GM19452 (cell line): ENCODE data around the gene GARNL3.

Source experiments
- ATAC-seq: cut with Tn5 transposase; IDR thresholded peaks from one replicate; pipeline ENCODE4 v1.9.1; 2021; ENCODE audit not compliant: unreplicated experiment

Gene GARNL3

DNA sequence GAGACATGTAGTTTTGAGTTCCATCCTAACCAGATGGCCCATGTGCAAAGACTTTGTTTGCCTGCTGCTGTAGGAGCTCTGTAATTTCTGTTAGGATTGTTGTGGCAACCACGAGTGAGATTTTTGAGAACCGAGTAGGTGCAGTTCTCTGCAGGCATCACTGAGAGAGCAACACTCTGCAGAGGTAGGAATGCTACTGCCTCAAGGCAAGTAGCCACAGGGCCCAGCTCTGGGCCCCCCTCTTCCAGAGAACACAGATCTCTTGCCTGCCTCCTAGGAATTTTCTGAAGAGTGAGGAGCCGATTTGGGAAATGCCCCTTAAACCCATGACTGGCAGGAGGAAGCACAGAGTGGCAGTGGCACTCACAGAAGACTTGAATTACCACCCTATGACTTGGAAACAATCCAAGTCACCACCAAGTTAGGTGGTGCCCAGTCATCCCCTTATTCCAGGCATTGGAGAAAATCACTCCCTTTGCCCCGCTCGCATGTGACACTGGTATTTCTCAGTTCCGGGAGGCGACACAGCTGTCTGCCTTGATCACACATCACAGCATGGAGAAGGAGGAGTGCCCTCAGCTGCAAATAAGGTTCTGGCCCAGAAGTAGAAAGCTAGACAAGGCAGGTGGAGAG lies 79.9 kb downstream of the GARNL3 start:
- ATAC-seq = no peak

DNA sequence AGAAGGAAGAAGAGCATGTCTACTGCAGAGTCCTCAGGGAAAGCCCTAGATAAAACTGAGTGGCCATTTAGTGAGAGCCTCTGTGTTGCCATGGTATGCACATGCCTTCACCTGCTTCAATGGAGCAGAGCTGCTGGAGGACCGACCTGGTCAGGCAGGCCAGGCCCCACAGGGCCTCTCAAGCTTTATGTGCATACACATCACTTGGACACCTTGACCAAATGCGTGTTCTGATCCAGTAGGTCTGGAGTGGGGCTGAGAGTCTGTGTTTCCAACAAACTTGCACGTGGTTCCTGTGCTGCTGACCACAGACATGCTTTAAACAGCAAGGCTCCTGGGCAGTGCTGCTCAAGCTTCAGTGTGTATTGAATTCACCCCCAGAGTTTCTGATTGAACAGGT lies 81.0 kb downstream of the GARNL3 start:
- no peak for ATAC-seq

DNA sequence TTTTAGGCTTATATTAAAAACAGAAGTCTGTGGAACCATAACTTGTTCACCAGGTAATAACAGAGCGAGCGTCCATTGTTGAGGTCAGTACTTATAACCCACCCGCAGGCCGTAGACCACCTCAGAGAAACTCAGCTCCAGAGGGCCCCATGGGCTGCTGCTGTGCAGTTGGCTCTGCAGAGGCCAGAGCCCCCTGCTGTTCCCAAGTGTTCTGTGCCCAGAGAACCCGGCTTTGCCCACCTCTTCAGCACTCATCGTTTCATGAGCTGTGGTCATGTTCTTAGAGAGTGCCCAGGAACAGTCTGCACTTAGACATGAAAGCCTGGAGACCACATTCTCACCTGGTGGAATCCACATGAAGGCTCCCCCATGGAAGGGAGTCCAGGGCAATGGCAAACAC lies 82.0 kb downstream of the GARNL3 start:
- ATAC-seq = no peak

DNA sequence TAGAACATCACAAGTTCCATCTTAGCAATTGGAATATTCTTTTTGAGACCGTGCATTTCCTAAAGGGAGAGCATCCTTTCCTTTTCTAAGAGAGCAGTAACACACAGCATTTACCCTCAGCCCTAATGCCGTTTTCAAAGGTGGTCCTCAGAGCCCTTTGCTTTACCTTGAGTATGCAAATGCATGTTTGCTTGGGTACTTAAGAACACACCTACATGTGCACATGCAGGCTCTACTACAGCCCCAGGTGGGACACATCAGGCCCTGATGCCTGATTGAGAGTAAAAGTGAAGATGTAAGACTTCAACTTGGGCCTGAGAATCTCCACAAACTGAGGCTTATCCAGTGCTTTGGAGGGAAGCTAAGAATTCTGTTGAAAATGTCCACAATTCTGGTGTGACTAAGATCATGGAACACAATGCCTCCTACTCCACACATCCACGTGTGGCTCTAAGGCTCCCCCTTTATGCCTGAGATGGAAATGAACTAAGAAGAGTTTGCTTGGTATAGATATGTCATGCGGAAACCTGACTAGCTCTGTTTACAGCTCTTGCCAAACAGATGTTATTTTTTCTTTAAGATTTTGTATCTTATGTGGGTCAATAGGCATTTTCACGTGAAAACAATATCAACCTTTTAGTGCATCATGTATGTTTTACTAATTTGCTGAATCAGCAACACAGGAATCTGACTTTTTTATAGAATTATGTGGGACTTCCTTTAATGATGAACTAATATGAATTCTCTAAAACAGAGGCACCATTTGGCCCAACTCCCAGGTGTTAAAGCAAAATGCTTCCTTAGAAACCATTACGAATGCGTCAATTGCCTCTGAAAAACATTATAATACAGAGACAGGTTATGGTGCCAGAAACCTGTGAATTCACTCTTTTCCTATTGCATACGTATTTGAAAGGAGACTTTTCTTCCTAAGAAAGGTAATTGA lies 83.5 kb downstream of the GARNL3 start:
- ATAC-seq = no peak

DNA sequence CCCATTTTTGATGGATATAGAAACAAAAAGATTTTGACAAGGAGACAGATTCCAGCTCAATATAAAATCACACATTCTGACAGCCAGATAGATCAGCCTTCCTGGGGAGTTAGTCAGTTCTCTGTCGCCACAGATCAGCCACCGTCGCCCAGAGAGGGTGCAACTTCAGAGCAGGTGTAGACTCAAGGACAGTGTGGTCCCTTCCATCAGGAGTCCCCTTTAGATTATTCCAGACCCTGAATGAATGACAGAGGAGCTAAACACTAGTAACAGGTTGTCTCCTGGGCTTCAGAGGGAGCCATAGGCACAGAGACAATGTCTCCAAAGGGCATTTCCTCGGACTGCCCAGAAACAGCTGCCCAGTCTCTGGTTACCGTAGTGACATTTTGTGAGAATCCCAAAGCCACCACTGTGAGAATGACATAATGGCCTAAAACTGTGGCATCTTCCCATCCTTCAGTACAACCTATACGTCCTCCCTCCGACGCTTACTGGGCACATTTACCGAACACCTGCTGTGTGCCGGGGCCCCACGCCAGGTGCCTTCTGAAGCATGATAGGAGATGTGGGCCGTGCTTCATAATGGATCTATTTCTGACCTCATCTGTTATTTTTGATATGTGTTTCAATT lies 85.0 kb downstream of the GARNL3 start:
- no peak for ATAC-seq

DNA sequence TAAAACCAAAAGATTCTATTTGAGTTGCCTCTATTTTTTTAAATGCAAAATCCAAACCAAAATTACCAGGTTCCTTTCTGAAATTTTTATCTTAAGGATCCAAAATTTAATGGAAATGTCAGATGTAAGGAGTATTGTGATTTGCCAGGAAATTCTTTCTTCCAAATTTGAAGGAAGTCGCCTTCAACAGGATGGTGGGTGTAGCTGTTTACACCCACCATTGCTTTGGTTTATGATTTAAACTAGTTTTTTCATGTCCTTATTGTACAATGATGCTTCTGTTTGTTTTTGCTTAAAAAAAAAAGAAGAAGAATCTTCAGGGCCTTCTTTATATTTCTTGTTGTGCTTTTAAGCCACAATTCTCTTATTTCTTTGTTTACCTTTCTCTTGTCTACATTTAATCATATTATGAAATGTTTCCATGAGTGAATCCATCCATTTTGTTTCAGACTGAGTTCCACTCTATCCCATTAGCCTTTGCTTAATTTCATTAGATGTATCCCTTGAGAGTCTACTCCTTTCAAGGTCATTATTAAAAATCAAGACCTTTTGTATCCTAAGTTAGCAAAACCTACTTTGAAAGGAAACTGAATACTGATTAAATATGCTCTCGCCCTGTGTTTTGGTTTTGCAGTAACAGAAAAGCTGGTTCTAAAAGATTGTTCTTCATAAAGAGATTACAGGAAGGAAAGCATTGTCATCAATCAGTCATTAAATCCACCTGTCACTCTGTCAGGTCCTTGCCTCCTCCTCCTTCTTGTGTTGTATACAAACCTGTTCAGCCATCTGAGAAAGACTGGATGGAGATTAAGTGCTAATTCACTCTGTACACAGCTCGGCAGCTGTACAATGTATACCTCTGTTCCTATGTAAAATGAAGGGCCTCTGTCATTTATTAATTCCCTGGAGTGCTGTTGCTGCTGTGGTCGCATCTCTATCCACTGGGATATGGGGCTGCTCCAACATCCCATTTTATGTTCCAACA lies 86.9 kb downstream of the GARNL3 start:
- no peak for ATAC-seq

DNA sequence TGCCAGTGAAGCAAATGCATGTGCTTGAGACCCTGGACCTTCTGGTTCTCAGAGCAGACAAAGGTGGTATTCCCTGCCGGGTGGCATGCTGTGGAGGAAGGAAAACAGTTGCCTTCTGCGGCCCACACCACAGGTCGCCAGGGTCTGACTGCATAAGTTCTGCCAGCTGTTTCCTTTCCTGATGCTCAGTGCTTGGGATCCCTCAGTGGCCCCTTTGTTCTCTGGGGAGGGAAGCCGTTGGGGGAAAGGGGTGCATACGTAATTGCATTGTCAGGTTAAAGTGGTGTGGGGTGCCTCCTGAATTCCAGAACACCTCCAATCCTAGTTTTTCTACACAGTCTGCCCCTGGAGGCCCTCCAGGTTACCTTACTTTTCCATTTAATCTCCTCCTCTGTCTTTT lies 89.3 kb downstream of the GARNL3 start:
- no peak for ATAC-seq

DNA sequence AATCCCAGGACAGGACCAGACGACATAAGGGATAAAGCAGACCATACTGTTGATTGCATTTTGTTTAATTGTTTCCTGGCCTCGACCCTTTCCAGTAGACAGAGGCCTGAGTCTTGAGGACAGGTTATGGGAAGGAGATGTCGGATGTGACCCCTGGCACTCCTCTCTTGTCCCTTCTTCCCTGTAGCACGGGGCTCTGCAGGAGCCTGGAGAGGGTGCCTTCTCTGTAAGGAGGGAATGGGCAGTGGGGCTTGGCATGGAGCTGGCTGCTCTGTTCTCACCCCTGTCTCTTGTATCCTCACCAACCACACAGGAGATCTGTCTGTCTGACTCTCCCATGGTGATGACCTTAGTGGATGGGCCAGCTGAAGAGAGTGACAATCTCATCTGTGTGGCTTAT lies 92.3 kb downstream of the GARNL3 start:
- no peak for ATAC-seq

DNA sequence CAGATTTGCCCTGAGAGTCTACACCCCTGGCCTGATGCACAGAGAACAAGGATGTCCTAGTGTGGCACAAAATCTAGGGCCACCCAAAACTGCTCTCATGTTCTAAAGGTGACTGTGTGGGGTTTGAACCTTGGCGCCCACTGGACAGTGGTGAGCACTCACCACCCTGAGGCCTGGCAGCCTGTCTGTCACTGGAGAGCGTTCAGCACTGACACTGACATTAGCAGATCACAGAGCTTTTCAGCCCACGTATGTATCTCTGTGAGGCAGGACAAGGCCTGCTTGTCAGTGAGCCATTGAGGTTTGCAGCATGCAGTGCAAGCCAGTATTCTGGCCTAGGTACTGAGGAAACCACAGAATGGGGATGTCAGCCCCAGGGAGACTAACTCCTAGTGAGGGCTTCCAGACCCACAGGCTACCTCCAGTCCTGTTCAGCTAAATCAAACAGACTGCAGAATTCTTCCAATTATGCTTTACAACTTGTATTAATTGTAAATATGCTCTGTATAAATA lies 93.5 kb downstream of the GARNL3 start:
- ATAC-seq = no peak

DNA sequence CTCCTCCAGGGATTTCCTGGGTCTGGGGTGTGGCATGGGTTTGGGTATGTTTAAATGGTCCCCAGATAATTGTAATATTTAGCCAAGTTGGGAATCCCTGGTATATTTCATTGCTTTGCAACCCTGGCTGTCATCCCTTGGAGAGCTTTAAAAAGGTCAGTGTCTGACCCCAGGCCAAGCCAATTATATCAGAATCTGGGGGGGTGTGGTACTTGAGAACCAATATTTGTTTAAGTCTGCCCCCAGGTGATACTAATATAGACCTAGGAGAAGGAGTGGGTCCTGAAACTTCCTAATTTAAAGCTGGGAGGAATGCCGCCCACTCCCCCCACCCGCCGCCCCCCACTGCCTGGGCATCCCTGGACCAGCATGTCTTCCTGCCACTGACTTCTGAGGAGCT lies 94.2 kb downstream of the GARNL3 start:
- ATAC-seq = no peak

DNA sequence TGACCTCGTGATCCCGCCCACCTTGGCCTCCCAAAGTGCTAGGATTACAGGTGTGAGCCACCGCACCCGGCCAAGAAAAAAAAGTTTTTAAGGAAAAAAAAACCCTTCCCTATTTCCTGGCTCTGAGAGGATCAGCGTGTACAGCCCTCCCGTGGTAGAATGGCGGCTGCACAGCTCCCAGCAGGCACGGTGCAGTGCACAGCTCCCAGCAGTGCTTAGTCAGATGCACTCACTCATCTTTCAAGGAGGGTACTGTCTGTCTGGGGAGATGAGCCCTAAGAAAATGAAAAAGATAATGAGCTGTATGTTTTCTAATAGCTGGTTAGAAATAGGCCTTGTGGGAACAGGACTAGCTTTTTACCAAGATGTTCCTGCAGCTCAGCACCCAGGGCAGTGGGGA lies 95.7 kb downstream of the GARNL3 start:
- ATAC-seq = no peak

DNA sequence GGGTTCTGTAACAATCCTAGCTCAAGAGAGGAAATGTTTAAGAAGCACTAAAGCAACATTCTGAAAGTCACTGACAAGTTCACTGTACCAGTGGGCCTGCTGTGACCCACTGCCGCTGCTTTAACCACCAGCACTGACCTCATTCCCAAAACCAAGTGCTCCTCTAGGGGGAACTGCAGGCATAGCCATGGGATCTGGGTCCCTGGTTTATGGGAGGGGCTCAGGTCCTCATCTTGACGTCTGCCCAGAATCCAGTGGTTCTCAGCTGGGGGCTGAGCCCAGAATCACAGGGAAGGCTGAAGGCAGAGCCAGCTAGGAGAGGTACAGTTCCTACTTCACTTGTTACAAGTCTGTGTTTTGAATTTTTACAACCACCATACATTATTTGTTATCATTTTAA lies 96.3 kb downstream of the GARNL3 start:
- no peak for ATAC-seq

DNA sequence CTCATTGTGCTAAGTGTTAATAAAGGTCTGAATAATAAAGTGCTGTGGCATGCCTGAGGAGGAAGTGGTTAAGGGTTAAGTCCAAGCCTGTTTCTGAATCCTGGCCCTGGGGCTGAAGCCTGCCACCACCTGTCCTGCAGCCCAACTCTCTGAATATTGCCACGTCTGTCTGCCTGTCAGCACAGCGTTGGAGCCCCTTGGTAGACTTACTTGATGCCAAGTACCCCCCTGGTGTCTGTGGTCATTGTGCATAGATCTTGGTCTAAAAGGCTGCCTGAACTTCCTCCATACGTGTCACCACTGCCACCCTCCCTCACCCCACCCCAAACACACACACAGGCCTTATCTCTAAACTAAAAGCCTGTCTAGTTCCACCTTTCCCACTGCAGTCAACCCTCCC lies 97.0 kb downstream of the GARNL3 start:
- ATAC-seq = no peak

DNA sequence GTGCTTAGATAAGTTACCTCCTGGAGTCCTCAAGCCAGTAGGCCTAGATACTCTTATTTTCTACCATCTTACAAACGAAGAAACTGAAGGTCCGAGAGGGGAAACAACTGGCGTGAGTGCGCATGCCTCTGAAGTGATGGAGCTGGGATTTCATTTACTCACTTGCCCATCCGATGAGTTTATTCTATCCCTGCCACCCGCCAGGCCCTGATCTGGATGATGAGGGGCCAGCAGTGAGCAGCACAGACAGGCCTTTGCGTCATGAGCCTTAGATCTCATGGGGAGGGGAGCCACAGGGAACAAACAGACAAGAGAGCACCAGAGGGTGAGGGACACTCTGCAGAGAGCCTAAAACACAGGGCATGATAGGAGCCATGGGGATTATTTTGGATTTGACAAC lies 98.3 kb downstream of the GARNL3 start:
- no peak for ATAC-seq

DNA sequence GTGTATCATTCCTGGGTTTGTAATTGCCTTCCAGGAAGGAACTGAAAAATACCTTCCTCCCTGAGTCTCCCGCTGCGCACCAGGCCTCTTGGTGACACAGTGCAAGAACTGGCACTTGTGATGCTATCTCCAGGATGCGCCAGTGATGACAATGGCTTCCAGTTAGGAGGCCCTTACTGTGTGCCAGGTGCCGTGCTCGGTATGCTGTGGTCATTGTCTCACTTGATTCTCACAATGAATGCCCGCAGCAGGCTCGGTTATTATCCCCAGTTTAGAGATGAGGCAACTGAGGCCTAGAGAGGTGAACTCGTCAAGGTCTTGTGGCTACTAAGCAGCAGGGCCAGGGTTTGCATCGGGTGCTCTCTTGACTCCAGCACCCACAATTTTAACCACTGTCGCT lies 100.9 kb downstream of the GARNL3 start:
- ATAC-seq = no peak

DNA sequence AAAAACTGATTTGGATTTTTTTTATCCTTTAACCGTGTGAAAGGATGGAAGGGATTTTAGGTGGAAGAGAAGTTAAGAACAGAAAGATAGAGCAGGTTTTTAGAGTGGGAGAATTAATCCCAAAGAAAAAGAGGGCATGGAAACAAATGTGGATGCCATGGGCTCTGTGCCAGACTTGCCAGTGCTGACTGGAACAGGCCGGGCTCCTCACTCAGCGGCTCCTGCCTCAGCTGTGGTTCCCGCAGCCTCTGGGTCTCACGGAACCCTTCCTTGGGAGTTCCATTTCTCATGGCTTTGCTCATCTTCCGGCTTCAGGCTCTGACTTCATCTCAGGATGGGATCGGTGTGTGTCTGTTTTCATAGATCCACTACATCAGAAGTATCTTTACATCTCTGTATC lies 102.0 kb downstream of the GARNL3 start:
- ATAC-seq = no peak

DNA sequence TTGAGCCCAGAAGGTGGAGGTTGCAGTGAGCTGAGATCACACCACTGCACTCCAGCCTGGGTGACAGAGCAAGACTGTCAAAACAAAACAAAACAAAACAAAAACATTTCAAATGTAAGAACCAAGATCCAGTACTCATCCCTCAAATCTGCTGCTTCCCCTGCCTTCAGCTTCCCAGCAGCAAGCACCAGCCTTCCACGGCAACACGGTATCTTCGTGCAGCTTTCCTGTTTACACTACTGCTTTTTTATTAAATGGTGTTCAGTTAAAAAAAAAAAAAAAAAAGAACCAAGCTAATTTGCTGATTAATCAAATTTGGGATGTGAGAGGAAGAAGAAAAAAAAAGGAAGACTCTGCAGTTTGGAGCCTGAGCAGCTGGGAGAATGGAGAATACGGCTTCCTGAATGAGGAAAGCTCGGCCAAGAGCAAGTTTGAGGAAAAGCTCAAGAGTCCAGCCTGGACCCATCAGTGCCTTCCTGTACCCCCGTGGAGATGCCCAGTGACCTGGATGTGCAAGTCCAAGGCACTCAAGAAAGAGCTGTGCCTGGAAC lies 104.4 kb downstream of the GARNL3 start:
- ATAC-seq = no peak

DNA sequence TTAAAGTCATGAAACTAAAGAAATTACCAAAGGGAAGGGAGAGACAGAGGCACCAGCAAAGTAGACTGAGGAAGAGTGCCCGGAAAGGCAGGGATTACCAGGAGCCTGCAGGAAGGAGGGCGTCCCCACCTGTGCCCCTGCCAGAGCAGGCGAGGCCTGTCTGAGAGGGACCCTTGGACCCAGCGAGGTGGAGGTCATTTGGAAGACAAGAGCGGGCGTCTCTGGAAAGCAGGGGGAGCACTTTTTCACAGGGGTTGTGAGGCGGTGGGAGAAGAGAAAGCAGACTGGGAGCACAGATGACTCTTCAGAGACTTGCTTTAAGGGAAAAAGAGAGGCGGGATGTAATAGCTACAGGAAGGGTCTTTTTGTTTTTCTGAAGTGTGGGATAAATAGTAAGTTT lies 104.9 kb downstream of the GARNL3 start:
- no peak for ATAC-seq

DNA sequence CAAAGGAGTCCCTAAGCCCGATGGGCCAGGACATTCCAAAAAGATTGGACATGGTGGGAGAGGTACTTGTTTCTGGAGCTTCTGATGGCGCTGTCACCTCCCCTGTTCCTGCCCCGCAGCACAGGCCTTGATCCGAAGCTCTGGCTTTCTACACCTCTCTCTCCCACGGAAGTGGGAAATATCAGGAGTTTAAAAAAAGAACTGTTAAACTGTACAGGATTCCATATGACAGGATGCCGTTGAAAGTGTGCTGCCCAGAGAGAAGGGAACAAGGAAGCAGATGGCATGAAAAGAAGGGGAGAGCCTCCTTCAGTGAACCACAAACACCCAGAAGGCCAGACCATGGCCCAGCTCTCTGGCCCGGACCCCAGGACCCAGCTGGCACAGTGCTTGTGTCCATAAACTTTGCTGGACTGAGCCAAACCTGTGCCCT lies 105.6 kb downstream of the GARNL3 start:
- ATAC-seq = no peak
